Mammary epithelial cell (primary cell): ENCODE results near the gene KIFC3.

Source experiments
- EZH2 ChIP-seq: IDR thresholded peaks from 2 replicates; pipeline ENCODE4 v1.6.1; 2012; ENCODE audit warnings: low read length, inconsistent platforms, borderline replicate concordance
- TF ChIP-seq, protein P1 (sequence below), 2 donors: IDR thresholded peaks in 1 of 2; conservative IDR thresholded peaks in 1 of 2; 2 replicates each; pipeline ENCODE4 v1.5.1; 2011 to 2012; ENCODE audit warnings: inconsistent platforms in 2 of 2, low read length in 2 of 2, mild to moderate bottlenecking in 2 of 2, control low read depth in 1 of 2, low read depth in 1 of 2; ENCODE audit not compliant: insufficient read depth in 1 of 2; ENCODE audit errors: extremely low read depth in 1 of 2

DNA sequence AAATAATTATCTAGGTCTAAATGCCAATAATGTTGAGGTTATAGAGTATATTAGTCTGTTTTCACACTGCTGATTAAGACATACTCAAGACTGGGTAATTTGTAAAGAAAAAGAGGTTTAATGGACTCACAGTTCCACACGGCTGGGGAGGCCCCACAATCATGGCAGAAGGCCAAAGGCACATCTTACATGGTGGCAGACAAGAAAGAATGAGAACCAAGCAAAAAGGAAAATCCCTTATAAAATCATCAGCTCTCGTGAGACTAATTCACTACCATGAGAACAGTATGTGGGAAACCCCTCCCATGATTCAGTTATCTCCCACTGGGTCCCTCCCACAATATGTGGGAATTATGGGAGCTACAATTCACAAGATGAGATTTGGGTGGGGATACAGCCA is 69.6 kb downstream of the KIFC3 start:
- TF ChIP-seq, protein P1, sequence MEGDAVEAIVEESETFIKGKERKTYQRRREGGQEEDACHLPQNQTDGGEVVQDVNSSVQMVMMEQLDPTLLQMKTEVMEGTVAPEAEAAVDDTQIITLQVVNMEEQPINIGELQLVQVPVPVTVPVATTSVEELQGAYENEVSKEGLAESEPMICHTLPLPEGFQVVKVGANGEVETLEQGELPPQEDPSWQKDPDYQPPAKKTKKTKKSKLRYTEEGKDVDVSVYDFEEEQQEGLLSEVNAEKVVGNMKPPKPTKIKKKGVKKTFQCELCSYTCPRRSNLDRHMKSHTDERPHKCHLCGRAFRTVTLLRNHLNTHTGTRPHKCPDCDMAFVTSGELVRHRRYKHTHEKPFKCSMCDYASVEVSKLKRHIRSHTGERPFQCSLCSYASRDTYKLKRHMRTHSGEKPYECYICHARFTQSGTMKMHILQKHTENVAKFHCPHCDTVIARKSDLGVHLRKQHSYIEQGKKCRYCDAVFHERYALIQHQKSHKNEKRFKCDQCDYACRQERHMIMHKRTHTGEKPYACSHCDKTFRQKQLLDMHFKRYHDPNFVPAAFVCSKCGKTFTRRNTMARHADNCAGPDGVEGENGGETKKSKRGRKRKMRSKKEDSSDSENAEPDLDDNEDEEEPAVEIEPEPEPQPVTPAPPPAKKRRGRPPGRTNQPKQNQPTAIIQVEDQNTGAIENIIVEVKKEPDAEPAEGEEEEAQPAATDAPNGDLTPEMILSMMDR (conservative IDR thresholded peaks at IDR 0.05 in 1 of 2, IDR thresholded peaks at IDR 0.05 in 1 of 2; ENCODE audit: extremely low read depth in 1 of 2, insufficient read depth in 1 of 2, low read depth in 1 of 2, low read length in 2 of 2): no peak
- no peak for TF ChIP-seq EZH2
